GM12892 (cell line): Measurements from ENCODE around the gene USP14.

ENCODE experiments used
- POLR2A ChIP-seq: IDR thresholded peaks from 2 replicates; pipeline ENCODE4 v1.6.1; 2011; ENCODE audit warnings: low read depth, low read length, control low read depth
- POLR2AphosphoS5 ChIP-seq: IDR thresholded peaks from 2 replicates; pipeline ENCODE4 v1.6.1; 2011; ENCODE audit warnings: low read depth, low read length, control low read depth
- TAF1 ChIP-seq: IDR thresholded peaks from 2 replicates; pipeline ENCODE4 v1.6.1; 2011; ENCODE audit warnings: low read depth, mild to moderate bottlenecking, control low read depth, low read length, borderline replicate concordance

DNA sequence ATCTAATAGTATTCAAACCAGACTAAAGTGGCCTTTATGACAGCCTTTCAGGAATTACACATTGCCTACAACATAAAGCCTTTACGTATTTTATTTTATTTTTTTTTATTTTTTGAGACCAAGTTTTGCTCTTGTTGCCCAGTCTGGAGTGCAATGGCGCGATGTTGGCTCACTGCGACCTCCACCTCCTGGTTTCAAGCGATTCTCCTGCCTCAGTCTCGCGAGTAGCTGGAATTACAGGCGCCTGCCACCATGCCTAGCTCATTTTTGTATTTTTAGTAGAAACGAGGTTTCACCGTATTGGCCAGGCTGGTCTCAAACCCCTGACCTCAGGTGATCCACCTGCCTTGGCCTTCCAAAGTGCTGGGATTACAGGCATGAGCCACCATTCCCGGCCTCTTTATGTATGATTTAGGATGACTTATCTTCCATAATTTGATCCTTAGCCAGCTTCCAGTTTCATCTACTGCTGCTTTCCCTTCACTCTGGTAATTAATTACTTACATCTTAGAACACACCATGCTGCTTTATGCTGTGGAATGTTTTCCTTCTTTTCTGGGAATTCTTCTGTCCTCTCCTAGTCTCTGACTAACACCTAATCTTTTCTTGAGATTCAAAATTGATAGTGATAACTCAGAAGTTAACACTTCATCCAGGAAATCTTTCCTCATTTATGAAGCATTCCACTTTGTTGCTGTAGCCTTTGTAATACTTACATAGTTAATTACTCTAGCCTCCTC, 2.6 kb downstream of the USP14 start:
- no peak for TF ChIP-seq POLR2AphosphoS5
- no peak for TF ChIP-seq TAF1
- no peak for TF ChIP-seq POLR2A
